GM13977 (cell line): ENCODE data around the gene INKA2.

ENCODE experiments used
- DNase-seq: peaks from one replicate; pipeline ENCODE4 v3.0.0; 2012; ENCODE audit warnings: low spot score
- in situ Hi-C: fragments of 300-500 bp; cut with MboI; formaldehyde crosslinking; loops from one replicate; pipeline ENCODE4 v1.12.0; 2022; ENCODE audit warnings: low sequenced_read_pairs, low pct_unique_long_range_greater_than_20kb, mixed read lengths, inconsistent platforms; ENCODE audit not compliant: unreplicated experiment
- TF ChIP-seq, protein P1 (sequence below): IDR thresholded peaks from 2 replicates; pipeline ENCODE4 v1.5.1; 2012; ENCODE audit warnings: mild to moderate bottlenecking, control low read depth; ENCODE audit not compliant: insufficient read depth; ENCODE audit errors: extremely low read depth, missing control alignments

The INKA2 gene

DNA sequence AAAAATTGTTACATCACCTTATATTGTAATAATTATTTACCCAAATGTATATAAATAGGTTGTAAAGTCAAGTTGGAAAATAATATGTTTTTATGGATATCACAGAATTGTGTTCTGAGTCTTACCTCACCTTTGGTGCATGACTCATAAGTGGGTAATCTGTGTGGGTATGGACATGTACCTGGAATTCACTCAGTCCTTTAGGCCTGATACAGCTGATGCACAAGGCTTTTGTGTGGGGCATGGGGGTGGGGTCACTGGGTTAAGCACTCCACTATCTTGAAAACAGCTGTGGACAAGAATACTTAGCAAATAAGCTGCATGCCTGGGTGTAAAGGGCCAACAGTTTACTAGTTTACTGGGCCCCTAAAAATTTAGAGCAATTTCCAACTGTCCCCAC, 34.4 kb downstream of the INKA2 start:
- in situ Hi-C loops: no loop called here
- no peak for DNase-seq
- TF ChIP-seq, protein P1, sequence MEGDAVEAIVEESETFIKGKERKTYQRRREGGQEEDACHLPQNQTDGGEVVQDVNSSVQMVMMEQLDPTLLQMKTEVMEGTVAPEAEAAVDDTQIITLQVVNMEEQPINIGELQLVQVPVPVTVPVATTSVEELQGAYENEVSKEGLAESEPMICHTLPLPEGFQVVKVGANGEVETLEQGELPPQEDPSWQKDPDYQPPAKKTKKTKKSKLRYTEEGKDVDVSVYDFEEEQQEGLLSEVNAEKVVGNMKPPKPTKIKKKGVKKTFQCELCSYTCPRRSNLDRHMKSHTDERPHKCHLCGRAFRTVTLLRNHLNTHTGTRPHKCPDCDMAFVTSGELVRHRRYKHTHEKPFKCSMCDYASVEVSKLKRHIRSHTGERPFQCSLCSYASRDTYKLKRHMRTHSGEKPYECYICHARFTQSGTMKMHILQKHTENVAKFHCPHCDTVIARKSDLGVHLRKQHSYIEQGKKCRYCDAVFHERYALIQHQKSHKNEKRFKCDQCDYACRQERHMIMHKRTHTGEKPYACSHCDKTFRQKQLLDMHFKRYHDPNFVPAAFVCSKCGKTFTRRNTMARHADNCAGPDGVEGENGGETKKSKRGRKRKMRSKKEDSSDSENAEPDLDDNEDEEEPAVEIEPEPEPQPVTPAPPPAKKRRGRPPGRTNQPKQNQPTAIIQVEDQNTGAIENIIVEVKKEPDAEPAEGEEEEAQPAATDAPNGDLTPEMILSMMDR: no peak

DNA sequence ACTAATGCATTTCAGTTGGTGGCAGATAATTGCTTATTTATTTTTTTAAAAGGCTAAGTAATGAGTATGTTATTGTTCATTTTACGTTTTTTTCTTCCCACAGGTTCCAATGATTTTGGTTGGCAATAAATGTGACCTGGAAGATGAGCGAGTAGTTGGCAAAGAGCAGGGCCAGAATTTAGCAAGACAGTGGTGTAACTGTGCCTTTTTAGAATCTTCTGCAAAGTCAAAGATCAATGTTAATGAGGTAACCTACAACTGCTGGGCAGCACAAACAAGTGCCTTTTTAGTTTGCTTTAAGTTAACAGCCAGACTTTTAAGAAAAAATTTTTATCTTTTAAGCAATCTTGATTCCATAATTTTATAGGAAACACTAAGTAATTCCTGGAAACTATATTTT, 35.0 kb downstream of the INKA2 start:
- in situ Hi-C loops: no loop called here
- TF ChIP-seq, protein P1: no peak

DNA sequence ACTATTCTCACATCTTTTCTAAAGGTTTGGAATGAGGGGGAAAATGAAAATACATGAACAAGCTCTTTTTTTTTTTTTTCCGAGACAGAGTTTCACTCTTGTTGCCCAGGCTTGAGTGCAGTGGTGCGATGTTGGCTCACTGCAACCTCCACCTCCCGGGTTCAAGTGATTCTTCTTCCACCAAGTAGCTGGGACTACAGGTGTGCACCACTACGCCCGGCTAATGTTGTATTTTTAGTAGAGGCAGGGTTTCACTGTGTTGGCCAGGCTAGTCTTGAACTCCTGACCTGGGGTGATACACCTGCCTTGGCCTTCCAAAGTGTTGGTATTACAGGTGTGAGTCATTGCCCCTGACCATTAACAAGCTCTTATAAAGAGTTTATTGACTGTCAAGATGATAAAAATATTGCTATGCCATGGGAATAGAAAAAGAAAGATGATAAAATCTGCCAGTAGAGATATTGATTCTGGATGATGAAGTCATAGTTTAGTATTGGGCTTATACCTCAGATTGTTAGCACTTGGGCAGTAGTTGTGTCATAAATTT, 36.6 kb downstream of the INKA2 start:
- in situ Hi-C loops: no loop called here
- DNase-seq: no peak
- TF ChIP-seq, protein P1: no peak

More for the DNA sequence above, 35.0 kb downstream of the INKA2 start:
- DNase-seq: no peak

DNA sequence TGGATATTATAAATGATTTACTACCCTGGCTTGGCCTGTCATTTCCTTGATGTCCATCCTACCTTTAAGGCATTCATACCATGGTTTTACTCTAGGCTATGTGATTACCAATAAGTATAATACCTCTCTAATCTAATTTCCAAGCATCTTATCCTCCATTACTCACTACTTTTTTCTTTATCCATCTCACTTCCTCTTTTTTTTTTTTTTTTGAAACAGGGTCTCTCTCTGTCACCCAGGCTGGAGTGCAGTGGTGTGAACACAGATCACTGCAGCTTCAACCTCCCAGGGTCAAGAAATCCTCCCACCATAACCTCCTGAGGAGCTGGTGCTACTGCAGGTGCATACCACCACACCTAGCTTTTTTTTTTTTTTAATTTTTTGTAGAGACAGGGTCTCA, 39.9 kb downstream of the INKA2 start:
- in situ Hi-C loops: no loop called here
- TF ChIP-seq, protein P1: no peak
- no peak for DNase-seq

DNA sequence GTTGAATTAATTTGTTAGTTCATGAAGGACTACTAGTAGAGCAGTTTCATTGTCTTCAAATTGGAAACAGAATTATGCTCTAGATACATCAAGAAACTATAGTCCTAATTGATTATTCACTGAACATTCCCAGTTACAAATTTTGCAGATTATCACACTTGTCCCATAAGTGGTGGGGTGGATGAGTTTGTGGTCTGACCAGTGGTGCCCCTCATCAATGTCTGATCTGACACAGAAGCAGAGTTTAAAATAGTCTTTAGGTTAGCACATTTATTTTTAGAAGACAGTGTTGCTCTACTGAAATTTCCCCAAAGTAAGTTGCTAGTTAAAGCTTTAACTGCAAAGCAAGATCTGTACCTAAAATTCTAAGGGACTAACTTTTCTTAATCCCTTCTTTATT, 42.9 kb downstream of the INKA2 start:
- in situ Hi-C loops: no loop called here
- DNase-seq: no peak
- TF ChIP-seq, protein P1: no peak

DNA sequence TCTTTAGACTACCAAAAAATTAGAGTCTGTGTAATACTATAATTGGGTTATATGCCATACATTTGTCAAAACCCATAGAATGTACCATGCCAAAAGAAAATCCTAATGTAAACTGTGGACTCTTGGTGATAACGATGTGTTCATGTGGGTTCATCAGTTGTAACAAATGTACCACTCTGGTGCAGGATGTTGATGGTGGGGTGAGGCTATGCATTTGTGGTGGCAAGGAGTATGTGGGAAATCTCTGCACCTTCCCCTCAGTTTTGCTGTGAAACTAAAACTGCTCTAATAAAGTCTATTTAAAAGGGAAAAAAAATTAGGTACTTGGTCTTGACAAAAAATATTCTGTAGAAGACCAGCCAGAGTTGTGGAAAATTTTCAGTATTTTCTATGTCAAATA, 43.4 kb downstream of the INKA2 start:
- TF ChIP-seq, protein P1: no peak
- in situ Hi-C loops: no loop called here
- DNase-seq: no peak

DNA sequence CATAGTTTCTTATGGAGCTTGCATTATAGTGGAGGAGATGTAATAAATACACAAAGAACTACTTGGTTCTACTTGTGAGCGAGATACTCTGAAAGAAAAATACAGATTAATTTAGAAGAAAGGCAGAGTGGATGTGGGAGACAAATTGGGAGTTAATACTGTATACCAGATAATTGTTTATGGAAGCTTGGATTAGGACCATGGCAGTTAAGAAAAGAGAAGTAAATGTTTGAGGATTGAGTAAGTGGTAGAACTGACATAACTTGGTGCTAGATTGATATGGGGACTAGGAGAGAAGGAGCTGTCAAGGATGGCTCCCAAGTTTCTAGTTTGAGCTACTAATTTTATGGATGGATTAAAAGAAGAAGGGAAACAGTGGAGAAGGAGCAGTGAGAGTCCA, 47.3 kb downstream of the INKA2 start:
- no peak for DNase-seq
- in situ Hi-C loops: no loop called here
- TF ChIP-seq, protein P1: no peak
